Natural killer cell treated with Interleukin-12 subunit alpha and Interleukin-12 subunit beta and Interleukin-15 and Interleukin-18, amount 100 ng/mL, for 72 hours (primary cell): Measurements from ENCODE around the gene SH3BP2. TPM values are rescaled to one million over a fixed set of nuclear protein-coding genes. Genes with fewer than 3 reads are reported as not detected.

Source experiments
- ATAC-seq, 2 donors: fragments of 150-1000 bp; cut with Tn5 transposase in 1 of 2; sonication (Bioruptor Pico), chemical (Tn5 transposase) in 1 of 2; 2 replicates each; pipeline ENCODE4 v1.10.0; 2021
- DNase-seq: peaks from one replicate; pipeline ENCODE4 v3.0.0; 2022; ENCODE audit warnings: low spot score
- H3K27ac Mint-ChIP-seq, 2 donors: 1 replicate in 1 of 2; 2 replicates in 1 of 2; pipeline ENCODE4 v1.8.0; 2022; ENCODE audit warnings: mixed read lengths in 2 of 2, mild to moderate bottlenecking in 1 of 2, moderate library complexity in 1 of 2
- H3K27me3 Mint-ChIP-seq, 2 donors: 1 replicate in 1 of 2; 2 replicates in 1 of 2; pipeline ENCODE4 v1.8.0; 2022; ENCODE audit warnings: mixed read lengths in 2 of 2
- H3K36me3 Mint-ChIP-seq: one replicate; pipeline ENCODE4 v1.8.0; 2022; ENCODE audit warnings: mixed read lengths
- H3K4me1 Mint-ChIP-seq, 2 donors: 1 replicate in 1 of 2; 2 replicates in 1 of 2; pipeline ENCODE4 v1.8.0; 2022; ENCODE audit warnings: low read depth in 2 of 2, mixed read lengths in 2 of 2, mild to moderate bottlenecking in 1 of 2
- H3K4me3 Mint-ChIP-seq: one replicate; pipeline ENCODE4 v1.8.0; 2022; ENCODE audit warnings: mixed read lengths
- H3K9me3 Mint-ChIP-seq: 2 replicates; pipeline ENCODE4 v1.8.0; 2022; ENCODE audit warnings: mixed read lengths
- total RNA-seq, 2 donors: library from RNA; stranded (reverse); gene quantifications; one replicate each; pipeline ENCODE4 v1.2.3, GENCODE V29; 2022

Gene SH3BP2
- total RNA-seq, 2 donors from 2014 or later, result 121 to 129 TPM

DNA sequence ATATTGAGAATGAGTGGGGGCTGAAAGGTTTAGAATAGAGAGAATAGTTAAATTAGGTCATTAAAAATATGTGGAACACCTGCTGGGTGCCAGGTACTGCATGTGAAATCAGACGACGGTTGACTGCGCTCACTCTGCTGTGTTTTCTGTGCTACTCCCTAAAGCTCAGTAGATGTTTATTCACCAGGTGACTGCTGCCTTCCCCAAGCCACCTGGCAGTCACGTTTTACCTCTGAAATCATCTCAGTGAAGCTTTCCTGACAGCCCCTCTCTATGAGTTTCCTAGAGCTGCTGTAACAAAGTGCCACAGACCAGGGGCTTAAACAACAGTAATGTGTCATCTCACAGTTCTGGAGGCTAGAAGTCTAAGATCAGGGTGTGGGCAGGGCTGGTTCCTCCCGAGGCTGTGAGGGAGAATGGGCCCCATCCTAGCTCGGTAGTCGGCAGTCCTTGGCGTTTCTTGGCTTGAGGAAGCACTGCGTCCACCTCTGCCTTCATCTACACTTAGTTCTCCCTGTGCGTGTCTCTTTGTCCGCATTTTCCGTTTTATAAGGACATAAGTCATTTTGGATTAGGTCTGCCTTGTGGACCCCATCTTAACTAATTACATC, 76.1 kb downstream of the SH3BP2 start:
- H3K9me3 Mint-ChIP-seq, result no peaks in the 10 kb centered on the region
- H3K27ac Mint-ChIP-seq, result peak overlapping the region in 1 of 2 donors; percentile 63
- no peaks in the 10 kb centered on the region for H3K27me3 Mint-ChIP-seq
- H3K4me3 Mint-ChIP-seq, result no peak overlapping the region
- no peaks in the 10 kb centered on the region for H3K36me3 Mint-ChIP-seq
- ATAC-seq (no peak), DNase-seq (no peak)
- peaks cover 54 to 65% of the 10 kb centered on the region in 2 donors for H3K4me1 Mint-ChIP-seq

DNA sequence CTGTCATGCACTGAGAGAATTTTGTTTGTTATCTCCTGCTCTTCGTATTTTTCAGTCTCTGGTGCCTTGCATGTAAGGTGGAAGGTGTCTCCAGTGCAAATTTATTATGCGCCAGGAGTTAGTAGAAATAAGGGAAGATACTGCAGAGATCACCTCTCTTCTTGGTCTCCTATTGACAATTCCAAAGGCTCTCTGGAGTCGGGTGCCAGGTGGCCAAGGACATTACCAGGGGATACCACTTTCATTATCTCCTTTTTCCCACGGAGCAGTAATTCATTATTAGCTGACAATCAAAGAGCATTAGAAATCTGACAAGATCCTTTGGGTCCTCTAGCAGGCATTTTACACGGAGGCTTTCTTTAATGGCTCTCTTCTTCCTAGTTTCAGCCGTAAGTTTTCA, 76.8 kb downstream of the SH3BP2 start:
- Mint-ChIP-seq H3K9me3 (no peaks in the 10 kb centered on the region), H3K27me3 (no peaks in the 10 kb centered on the region), H3K36me3 (no peaks in the 10 kb centered on the region), H3K4me3 (no peak overlapping the region), H3K4me1 (peaks cover 53 to 65% of the 10 kb centered on the region in 2 donors), H3K27ac (peak overlapping the region in 1 of 2 donors; percentile 63)
- ATAC-seq, result no peak
- DNase-seq, result no peak

DNA sequence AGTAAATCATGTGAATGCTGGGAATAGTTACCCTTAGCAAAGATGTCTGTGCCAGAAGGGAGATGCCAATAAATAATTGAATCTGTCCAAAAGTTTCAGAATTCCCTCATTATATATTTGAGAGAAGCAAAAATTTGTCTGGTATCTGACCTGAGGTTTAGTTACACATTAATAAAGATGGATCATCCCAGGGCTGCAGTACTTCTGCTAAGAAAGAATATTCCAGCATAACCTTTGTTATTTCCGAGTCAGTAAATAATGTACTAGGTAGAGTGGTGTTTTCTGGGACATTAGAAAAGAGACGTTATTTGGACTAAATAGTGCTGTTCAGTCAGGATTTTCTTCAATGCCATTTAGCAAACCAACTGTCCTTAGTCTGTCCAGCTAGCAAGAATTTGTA, 77.2 kb downstream of the SH3BP2 start:
- no peaks in the 10 kb centered on the region for H3K36me3 Mint-ChIP-seq
- no peaks in the 10 kb centered on the region for H3K27me3 Mint-ChIP-seq
- ATAC-seq, result no peak
- no peak overlapping the region for H3K4me3 Mint-ChIP-seq
- no peak for DNase-seq
- no peaks in the 10 kb centered on the region for H3K9me3 Mint-ChIP-seq
- peaks cover 50 to 61% of the 10 kb centered on the region in 2 donors for H3K4me1 Mint-ChIP-seq
- peak overlapping the region; percentile 68 to 79 for H3K27ac Mint-ChIP-seq

DNA sequence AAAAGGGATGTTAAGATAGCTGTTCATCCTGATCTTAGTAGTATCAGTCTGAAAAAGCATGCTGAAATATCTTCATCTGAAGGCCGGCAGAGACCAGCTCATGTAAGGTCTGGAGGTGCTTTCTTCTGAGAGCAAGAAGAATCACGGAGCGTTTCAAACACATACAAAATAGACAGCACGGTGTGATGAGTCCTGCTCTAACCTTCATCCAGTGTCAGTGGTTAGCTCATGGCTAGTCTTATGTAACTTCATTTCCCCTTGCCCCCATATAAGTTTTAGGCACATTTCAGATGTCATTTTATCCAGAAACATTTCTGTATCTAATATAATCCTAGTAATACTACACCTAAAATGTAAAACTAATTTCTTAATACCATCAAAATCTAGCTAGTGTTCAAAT, 78.6 kb downstream of the SH3BP2 start:
- no peaks in the 10 kb centered on the region for H3K9me3 Mint-ChIP-seq
- ATAC-seq (peak; percentile 55 to 69), DNase-seq (no peak)
- H3K27ac Mint-ChIP-seq, result peak overlapping the region; percentile 68 to 79
- peak overlapping the region; percentile 16 for H3K4me3 Mint-ChIP-seq
- H3K27me3 Mint-ChIP-seq, result no peaks in the 10 kb centered on the region
- H3K4me1 Mint-ChIP-seq, result peaks cover 50 to 57% of the 10 kb centered on the region in 2 donors
- H3K36me3 Mint-ChIP-seq, result no peaks in the 10 kb centered on the region

DNA sequence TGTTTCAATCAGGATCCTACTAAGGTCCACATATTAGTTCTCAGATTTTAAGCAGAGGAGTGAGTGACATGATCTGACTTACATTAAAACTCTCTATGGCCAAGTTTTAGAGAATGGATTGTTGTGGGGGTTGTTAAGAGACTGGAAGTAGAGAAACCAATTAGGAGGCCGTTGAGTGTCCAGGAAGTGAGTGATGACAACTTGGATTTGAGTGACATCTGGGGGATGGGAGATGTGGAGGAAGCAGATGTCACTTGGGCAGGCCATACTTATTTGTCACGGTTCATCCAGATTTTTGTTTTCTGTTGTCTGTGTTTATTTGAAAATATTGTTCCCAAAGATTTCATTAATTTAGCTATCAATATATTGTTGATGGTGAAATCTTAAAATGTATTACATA, 79.0 kb downstream of the SH3BP2 start:
- Mint-ChIP-seq H3K27ac (peak overlapping the region; percentile 68 to 79), H3K9me3 (no peaks in the 10 kb centered on the region), H3K4me3 (peak overlapping the region; percentile 16), H3K27me3 (no peaks in the 10 kb centered on the region), H3K4me1 (peaks cover 49 to 52% of the 10 kb centered on the region in 2 donors), H3K36me3 (peaks cover under 1% of the 10 kb centered on the region)
- ATAC-seq, result peak; percentile 69 to 81
- no peak for DNase-seq

DNA sequence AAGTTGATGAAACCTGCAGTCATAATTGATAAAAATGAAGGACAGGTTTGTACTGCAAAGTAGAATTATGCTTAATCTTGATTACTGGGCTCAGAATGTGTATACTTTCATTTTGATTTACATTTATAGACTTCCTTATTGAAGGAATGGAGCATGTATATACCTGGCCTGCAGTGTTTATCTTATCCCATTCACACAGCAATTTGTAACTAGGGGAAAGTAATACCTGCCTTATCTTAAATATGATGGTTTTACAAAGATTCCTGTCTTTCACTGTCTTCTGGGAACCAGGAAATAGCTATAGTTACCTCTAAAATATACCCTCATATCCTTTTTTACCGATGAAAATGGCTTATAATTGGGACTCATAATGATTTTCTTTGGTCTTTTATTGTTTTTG, 80.4 kb downstream of the SH3BP2 start:
- Mint-ChIP-seq H3K27me3 (no peaks in the 10 kb centered on the region), H3K4me1 (peaks cover 48% of the 10 kb centered on the region in 2 donors), H3K4me3 (no peak overlapping the region), H3K27ac (peak overlapping the region in 1 of 2 donors; percentile 43), H3K36me3 (peaks cover 9% of the 10 kb centered on the region), H3K9me3 (no peaks in the 10 kb centered on the region)
- no peak for DNase-seq
- ATAC-seq, result no peak

DNA sequence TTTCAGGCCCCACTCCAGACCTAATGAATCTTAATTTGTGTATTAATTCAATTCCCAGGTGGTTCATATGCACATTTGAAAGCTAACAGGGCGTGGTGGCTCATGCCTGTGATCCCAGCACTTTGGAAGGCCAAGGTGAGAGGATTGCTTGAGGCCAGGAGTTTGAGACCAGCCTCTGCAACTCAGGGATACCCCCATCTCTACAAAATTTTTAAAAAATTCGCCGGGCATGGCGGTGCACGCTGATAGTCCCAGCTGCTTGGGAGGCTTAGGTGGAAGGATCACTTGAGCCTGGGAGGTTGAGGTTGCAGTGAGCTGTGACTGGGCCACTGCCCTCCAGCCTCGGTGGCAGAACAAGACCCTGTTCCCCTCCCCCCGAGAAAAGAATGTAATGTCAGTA, 82.0 kb downstream of the SH3BP2 start:
- Mint-ChIP-seq H3K27me3 (no peaks in the 10 kb centered on the region), H3K4me3 (no peak overlapping the region), H3K4me1 (peaks cover 39 to 47% of the 10 kb centered on the region in 2 donors), H3K36me3 (peaks cover 13% of the 10 kb centered on the region), H3K27ac (no peak overlapping the region), H3K9me3 (no peaks in the 10 kb centered on the region)
- ATAC-seq (no peak), DNase-seq (no peak)

DNA sequence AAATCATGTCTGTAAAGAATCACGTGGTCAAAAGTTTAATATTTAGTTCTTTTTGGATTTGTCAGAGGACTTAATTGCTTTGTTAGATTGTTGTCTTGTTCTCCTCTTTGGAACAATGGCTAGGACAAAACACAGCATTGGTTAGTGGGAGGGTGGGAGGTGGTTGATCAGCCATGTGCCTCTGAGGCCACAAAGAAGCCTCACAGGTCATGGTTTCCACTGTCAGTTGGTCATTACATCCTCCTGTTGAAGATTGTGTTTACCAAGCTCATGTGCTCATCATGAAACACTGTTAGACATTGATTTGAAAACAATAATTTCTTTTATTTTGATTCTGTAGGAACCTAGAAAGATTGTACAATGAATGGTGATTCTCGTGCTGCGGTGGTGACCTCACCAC, 82.7 kb downstream of the SH3BP2 start:
- H3K4me3 Mint-ChIP-seq, result no peak overlapping the region

DNA sequence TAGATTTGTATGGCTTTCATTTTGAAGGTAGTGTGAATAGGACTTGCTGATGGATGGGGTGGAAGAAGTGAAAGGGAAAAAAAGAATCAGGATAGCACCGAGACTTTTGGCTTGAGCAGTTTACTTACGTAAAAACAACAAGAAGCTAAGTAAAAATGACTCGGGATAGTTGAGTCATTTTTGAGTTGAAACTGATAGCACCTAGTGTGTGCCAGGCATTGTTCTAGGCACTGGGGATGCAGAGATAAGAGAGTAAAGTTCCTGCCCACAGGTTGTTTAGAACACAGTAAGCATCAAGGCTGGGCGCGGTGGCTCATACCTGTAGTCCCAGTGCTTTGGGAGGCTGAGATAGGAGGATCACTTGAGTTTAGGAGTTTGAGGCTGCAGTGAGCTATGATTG, 85.5 kb downstream of the SH3BP2 start:
- Mint-ChIP-seq H3K36me3 (peaks cover 13% of the 10 kb centered on the region), H3K27me3 (no peaks in the 10 kb centered on the region), H3K9me3 (no peaks in the 10 kb centered on the region), H3K4me1 (peaks cover 16 to 26% of the 10 kb centered on the region in 2 donors), H3K4me3 (no peak overlapping the region), H3K27ac (peak overlapping the region; percentile 5 to 37)
- DNase-seq, result no peak
- no peak for ATAC-seq

More for the DNA sequence above, 82.7 kb downstream of the SH3BP2 start:
- DNase-seq, result no peak
- H3K27ac Mint-ChIP-seq, result peak overlapping the region in 1 of 2 donors; percentile 34
- no peaks in the 10 kb centered on the region for H3K27me3 Mint-ChIP-seq
- H3K36me3 Mint-ChIP-seq, result peaks cover 13% of the 10 kb centered on the region
- no peak for ATAC-seq
- H3K4me1 Mint-ChIP-seq, result peaks cover 32 to 41% of the 10 kb centered on the region in 2 donors
- no peaks in the 10 kb centered on the region for H3K9me3 Mint-ChIP-seq

DNA sequence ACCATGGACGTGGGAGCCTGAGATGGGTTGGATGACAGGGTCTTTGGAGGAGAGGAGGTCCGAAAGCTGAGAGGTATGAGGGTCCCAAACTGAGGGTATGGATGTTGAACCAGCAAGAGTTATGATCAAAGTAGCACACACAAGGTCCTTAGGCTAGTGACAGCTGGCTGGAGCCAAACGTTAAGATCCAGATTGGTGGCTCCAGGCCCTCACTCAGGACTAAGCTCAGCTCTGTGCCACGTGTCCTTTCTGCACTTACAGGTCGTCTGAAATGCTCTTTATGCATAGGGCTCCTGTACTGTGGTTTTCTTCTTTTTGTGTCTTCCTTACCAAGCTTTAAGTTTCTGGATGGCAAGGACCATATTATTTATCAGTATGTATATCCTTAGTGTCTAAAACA, 86.1 kb downstream of the SH3BP2 start:
- Mint-ChIP-seq H3K36me3 (peaks cover 16% of the 10 kb centered on the region), H3K27me3 (no peaks in the 10 kb centered on the region), H3K4me3 (no peak overlapping the region), H3K4me1 (peaks cover 16 to 26% of the 10 kb centered on the region in 2 donors), H3K9me3 (no peaks in the 10 kb centered on the region), H3K27ac (peak overlapping the region; percentile 5 to 37)
- ATAC-seq (no peak), DNase-seq (no peak)

DNA sequence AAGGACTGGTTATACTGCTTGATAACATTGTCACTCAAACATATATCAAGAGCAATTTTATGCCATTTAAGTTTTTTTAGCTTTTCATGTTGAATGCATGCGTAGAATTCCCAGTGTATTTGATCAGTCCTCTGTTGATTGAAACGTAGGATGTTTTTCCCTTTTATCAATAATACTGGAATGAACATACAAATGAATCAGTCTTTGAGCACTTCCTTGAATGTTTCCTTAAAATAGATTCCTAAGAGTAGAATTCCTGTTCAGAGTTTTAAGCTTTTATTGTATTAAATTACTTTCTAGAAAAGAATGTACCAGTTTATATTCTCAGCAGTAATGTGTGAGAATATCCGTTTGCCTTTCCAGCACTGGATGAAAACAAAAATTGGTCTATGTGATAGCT, 88.5 kb downstream of the SH3BP2 start:
- Mint-ChIP-seq H3K4me1 (peaks cover 27 to 31% of the 10 kb centered on the region in 2 donors), H3K36me3 (peaks cover 38% of the 10 kb centered on the region), H3K4me3 (no peak overlapping the region), H3K9me3 (no peaks in the 10 kb centered on the region), H3K27me3 (no peaks in the 10 kb centered on the region), H3K27ac (no peak overlapping the region)
- DNase-seq, result no peak
- no peak for ATAC-seq

DNA sequence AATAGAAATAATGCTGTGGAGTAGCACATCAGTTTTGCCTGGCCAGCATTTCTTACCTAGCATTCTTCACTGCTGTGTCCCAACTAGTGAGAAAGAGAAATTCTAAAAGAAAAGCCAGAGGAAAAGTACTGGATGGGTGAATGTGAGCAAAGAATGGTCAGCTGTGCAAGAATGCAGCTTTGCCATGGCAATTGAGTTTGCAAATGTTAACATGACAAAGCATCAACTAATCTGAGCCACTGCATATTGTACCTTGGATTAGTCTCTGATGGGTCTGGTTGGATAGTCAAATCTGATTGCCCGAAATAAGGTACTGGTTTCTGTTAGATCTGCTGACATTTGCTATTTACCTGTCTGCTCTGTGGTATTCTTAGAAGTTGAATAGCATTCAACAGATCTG, 89.5 kb downstream of the SH3BP2 start:
- no peak for ATAC-seq
- H3K27ac Mint-ChIP-seq, result no peak overlapping the region
- no peak overlapping the region for H3K4me3 Mint-ChIP-seq
- DNase-seq, result no peak
- H3K4me1 Mint-ChIP-seq, result peaks cover 23 to 36% of the 10 kb centered on the region in 2 donors
- no peaks in the 10 kb centered on the region for H3K9me3 Mint-ChIP-seq
- peaks cover 41% of the 10 kb centered on the region for H3K36me3 Mint-ChIP-seq
- H3K27me3 Mint-ChIP-seq, result no peaks in the 10 kb centered on the region

DNA sequence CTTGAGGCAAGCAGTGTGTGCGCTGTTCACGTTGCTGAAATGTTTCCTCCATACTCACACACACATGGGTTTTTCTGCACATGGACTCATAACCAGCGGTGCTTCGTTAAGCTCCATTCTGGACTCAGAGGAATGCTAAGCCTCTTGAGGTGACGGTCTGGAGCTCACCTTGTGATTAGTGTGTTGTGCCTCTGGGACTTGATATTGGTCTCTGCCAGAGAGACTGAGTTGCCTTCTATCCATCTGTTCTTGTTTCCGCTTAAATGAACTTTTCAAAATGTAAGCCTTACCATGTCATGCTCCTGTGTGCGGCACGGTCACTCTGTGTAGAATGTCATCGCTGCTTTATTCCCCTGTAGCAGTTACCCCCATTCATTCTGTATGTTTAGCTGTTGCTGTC, 93.3 kb downstream of the SH3BP2 start:
- peaks cover 10 to 26% of the 10 kb centered on the region in 2 donors for H3K4me1 Mint-ChIP-seq
- H3K4me3 Mint-ChIP-seq, result no peak overlapping the region
- ATAC-seq (no peak), DNase-seq (no peak)
- H3K27me3 Mint-ChIP-seq, result no peaks in the 10 kb centered on the region
- H3K9me3 Mint-ChIP-seq, result no peaks in the 10 kb centered on the region
- H3K27ac Mint-ChIP-seq, result peak overlapping the region; percentile 13 to 74
- peaks cover 34% of the 10 kb centered on the region for H3K36me3 Mint-ChIP-seq

DNA sequence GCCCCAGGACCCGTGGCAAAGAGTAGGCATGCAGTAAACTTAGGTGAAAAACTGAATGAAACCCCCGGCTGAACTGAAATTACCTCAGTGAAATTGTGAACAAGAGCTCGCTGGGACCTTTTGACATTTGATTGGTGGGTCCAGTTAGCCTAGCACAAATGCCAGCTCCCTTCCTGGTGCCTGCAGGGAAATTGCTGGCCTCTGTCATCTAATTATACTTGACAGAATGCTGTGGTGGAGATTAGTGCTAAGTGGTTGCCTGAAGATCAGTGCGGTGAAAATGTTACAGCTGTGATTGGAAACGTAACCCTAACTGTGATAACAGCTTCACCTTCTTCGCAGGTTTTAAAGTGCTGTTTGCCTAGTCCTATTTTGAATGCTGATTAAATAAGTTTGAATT, 93.7 kb downstream of the SH3BP2 start:
- peaks cover 12 to 29% of the 10 kb centered on the region in 2 donors for H3K4me1 Mint-ChIP-seq
- H3K27ac Mint-ChIP-seq, result peak overlapping the region in 1 of 2 donors; percentile 74
- no peak for ATAC-seq

DNA sequence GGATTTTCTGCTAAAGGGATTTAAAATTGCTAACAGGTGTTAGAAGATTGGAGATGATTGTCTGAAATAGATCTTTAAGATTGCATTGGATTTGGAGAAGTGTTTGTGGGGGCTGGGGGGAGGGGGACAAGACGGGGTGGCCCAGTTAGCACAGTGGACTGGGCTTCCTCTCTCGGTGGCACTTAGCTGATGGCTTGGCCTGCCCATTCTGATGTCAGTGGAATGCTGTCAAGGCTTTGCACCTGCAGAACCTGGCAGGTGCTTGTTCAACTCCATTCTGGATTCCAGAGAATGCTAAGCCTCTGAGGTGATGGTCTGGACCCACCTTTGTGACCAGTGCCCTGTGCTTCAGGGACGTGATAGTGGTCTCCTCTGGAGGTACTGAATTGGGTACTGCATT, 94.5 kb downstream of the SH3BP2 start:
- no peak for ATAC-seq
- Mint-ChIP-seq H3K36me3 (peaks cover 34% of the 10 kb centered on the region), H3K9me3 (no peaks in the 10 kb centered on the region), H3K4me1 (peaks cover 15 to 31% of the 10 kb centered on the region in 2 donors), H3K4me3 (no peak overlapping the region), H3K27me3 (no peaks in the 10 kb centered on the region), H3K27ac (peak overlapping the region in 1 of 2 donors; percentile 44)
- DNase-seq, result no peak

More for the DNA sequence above, 93.7 kb downstream of the SH3BP2 start:
- DNase-seq, result no peak
- H3K27me3 Mint-ChIP-seq, result no peaks in the 10 kb centered on the region
- peaks cover 34% of the 10 kb centered on the region for H3K36me3 Mint-ChIP-seq
- H3K4me3 Mint-ChIP-seq, result no peak overlapping the region
- no peaks in the 10 kb centered on the region for H3K9me3 Mint-ChIP-seq
